Measurements from ENCODE around the gene LRRC75A. TPM values are rescaled to one million over a fixed set of nuclear protein-coding genes. Genes with fewer than 3 reads are reported as not detected.

LRRC75A gene
- total RNA-seq, 1 donor from 2014 or later: 1.8 TPM

DNA sequence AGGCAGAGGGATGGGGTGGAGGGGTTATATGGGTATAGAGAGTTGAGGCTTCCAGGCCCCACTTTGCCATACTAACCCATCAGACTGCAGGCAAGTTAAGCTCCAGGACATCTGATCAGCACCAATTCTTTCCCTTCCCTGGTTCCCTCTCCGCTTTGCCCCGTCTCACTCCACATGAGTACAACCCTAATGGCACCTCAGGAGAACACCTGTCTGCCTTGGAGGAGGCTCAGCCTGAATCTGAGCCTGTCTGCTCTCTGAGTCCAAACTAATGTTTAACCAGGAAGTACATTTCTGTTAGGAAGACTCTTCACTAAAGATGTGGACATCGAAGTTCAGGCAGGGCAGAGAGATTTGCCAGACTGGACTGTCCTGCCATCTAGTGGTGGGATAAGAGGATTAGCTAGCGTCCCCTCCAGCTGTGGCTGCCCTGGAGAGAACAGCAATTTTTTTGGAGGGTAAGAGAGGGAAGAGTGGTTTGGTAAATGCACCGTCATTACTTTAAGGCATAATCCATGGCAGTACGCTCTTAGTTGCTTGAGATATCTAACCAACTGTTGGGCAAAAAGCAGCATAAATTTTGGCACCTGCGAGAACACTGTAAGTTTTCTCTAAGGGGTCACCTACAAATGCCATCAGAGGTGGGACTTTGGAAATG is 29.2 kb upstream of the LRRC75A start:
- H3K4me1 Mint-ChIP-seq (ENCODE audit: unreplicated experiment): peaks cover 28% of the 10 kb centered on the region
- DNase-seq (ENCODE audit: extremely low spot score, unreplicated experiment): peak; percentile 90
- peaks cover 1% of the 10 kb centered on the region for H3K36me3 Mint-ChIP-seq (ENCODE audit: unreplicated experiment)
- peak overlapping the region; percentile 85 for H3K27ac Mint-ChIP-seq (ENCODE audit: unreplicated experiment)
- TF ChIP-seq, protein P1, sequence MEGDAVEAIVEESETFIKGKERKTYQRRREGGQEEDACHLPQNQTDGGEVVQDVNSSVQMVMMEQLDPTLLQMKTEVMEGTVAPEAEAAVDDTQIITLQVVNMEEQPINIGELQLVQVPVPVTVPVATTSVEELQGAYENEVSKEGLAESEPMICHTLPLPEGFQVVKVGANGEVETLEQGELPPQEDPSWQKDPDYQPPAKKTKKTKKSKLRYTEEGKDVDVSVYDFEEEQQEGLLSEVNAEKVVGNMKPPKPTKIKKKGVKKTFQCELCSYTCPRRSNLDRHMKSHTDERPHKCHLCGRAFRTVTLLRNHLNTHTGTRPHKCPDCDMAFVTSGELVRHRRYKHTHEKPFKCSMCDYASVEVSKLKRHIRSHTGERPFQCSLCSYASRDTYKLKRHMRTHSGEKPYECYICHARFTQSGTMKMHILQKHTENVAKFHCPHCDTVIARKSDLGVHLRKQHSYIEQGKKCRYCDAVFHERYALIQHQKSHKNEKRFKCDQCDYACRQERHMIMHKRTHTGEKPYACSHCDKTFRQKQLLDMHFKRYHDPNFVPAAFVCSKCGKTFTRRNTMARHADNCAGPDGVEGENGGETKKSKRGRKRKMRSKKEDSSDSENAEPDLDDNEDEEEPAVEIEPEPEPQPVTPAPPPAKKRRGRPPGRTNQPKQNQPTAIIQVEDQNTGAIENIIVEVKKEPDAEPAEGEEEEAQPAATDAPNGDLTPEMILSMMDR (IDR thresholded peaks at IDR 0.05): peak; percentile 97
- H3K9me3 Mint-ChIP-seq (ENCODE audit: unreplicated experiment): no peaks in the 10 kb centered on the region
- H3K27me3 Mint-ChIP-seq (ENCODE audit: unreplicated experiment): peaks cover 3% of the 10 kb centered on the region
- no peak overlapping the region for H3K4me3 Mint-ChIP-seq (ENCODE audit: unreplicated experiment)

DNA sequence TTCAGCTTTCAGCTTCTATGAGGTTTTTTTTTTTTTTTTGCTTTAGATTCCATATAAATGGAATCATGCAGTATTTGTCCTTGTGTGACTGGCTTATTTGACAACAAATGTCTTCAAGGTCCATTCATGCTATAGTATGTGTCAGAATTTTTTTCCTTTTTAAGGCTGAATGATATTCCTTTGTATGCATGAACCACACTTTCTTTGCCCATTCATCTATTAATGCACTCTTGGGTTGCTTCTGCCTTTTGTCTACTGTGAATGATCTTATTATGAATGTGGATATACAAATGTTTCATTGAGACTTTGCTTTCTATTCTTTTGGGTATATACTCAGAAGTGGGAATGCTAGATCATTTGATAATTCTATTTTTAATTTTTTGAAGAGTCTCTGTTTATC is 27.0 kb upstream of the LRRC75A start:
- no peak overlapping the region for H3K4me3 Mint-ChIP-seq (ENCODE audit: unreplicated experiment)
- no peaks in the 10 kb centered on the region for H3K27me3 Mint-ChIP-seq (ENCODE audit: unreplicated experiment)
- TF ChIP-seq, protein P1 (IDR thresholded peaks at IDR 0.05): no peak
- no peak overlapping the region for H3K27ac Mint-ChIP-seq (ENCODE audit: unreplicated experiment)
- peaks cover 23% of the 10 kb centered on the region for H3K4me1 Mint-ChIP-seq (ENCODE audit: unreplicated experiment)
- H3K36me3 Mint-ChIP-seq (ENCODE audit: unreplicated experiment): peaks cover 1% of the 10 kb centered on the region
- no peaks in the 10 kb centered on the region for H3K9me3 Mint-ChIP-seq (ENCODE audit: unreplicated experiment)
- no peak for DNase-seq (ENCODE audit: extremely low spot score, unreplicated experiment)

DNA sequence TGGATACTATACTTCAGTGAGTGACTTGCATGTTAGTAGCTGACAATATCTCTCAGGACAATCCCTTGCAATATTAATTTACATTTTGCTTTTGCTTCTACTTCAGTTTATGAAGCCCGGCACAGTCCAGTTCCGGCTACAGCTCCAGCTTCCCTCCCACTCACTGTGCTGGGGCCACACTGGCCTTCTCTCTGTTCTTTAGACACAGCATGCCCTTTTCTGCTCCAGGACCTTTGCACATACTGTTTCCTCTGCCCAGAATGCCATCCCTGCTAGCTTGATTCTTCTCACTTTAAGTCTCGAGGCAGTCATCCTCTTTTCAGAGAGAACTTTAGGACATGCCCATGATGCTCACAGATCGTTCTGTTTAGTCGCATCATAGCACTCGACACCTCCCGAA is 25.5 kb upstream of the LRRC75A start:
- H3K27me3 Mint-ChIP-seq (ENCODE audit: unreplicated experiment): no peaks in the 10 kb centered on the region
- H3K36me3 Mint-ChIP-seq (ENCODE audit: unreplicated experiment): peaks cover 1% of the 10 kb centered on the region
- TF ChIP-seq, protein P1 (IDR thresholded peaks at IDR 0.05): no peak
- H3K4me1 Mint-ChIP-seq (ENCODE audit: unreplicated experiment): peaks cover 22% of the 10 kb centered on the region
- H3K4me3 Mint-ChIP-seq (ENCODE audit: unreplicated experiment): no peak overlapping the region
- no peaks in the 10 kb centered on the region for H3K9me3 Mint-ChIP-seq (ENCODE audit: unreplicated experiment)
- DNase-seq (ENCODE audit: extremely low spot score, unreplicated experiment): no peak
- no peak overlapping the region for H3K27ac Mint-ChIP-seq (ENCODE audit: unreplicated experiment)

DNA sequence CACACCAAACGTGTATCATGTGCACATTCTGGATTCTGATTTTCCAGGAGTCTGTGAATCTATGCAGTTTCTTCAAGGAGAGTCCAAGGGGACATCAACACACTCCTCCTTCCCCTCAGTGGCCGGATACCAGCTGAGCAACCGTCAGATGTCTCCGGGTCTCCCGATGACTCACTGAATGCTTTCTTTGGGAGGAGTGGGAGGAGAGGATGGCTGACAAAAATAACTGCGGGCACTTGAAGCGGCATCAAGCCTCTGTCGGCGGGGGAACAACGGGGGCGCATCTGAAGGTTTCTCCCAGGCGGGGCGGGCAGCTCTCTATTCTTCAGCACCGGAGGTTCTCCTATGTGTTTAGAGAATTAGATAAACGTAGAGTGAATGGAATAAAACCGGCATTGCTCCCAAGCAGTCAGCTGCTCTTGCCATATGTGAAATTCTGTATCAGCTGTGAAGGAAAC is 24.6 kb upstream of the LRRC75A start:
- peaks cover 29% of the 10 kb centered on the region for H3K4me1 Mint-ChIP-seq (ENCODE audit: unreplicated experiment)
- peak overlapping the region; percentile 89 for H3K27ac Mint-ChIP-seq (ENCODE audit: unreplicated experiment)
- H3K4me3 Mint-ChIP-seq (ENCODE audit: unreplicated experiment): peak overlapping the region; percentile 76
- no peak for DNase-seq (ENCODE audit: extremely low spot score, unreplicated experiment)
- no peaks in the 10 kb centered on the region for H3K9me3 Mint-ChIP-seq (ENCODE audit: unreplicated experiment)
- TF ChIP-seq, protein P1 (IDR thresholded peaks at IDR 0.05): no peak
- H3K27me3 Mint-ChIP-seq (ENCODE audit: unreplicated experiment): no peaks in the 10 kb centered on the region
- H3K36me3 Mint-ChIP-seq (ENCODE audit: unreplicated experiment): peaks cover 1% of the 10 kb centered on the region

DNA sequence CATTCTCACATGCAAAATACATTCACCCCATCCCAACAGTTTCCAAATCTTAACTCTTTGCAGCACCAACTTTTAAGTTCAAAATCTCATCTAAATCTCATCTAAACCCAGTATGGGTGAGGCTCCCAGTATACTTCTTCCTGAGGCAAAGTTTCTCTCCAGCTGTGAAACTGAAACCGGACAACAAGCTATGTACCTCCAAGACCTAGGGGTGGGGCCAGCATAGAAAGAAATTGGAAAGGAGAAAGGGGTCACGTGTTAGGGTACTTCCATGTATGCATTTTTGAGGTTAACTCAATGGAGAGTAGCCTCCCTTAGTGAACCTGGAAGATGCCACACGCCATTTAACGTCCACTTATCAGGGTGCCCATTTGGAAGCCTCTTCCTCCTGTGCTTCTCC is 23.9 kb upstream of the LRRC75A start:
- H3K4me3 Mint-ChIP-seq (ENCODE audit: unreplicated experiment): no peak overlapping the region
- no peaks in the 10 kb centered on the region for H3K27me3 Mint-ChIP-seq (ENCODE audit: unreplicated experiment)
- H3K4me1 Mint-ChIP-seq (ENCODE audit: unreplicated experiment): peaks cover 27% of the 10 kb centered on the region
- peak overlapping the region; percentile 89 for H3K27ac Mint-ChIP-seq (ENCODE audit: unreplicated experiment)
- DNase-seq (ENCODE audit: extremely low spot score, unreplicated experiment): no peak
- peaks cover 1% of the 10 kb centered on the region for H3K36me3 Mint-ChIP-seq (ENCODE audit: unreplicated experiment)
- TF ChIP-seq, protein P1 (IDR thresholded peaks at IDR 0.05): no peak
- no peaks in the 10 kb centered on the region for H3K9me3 Mint-ChIP-seq (ENCODE audit: unreplicated experiment)
